AG04449 (cell line): ENCODE measurements around the gene ATG9B.

ENCODE experiments used
- CTCF ChIA-PET: fragments of 350-600 bp; formaldehyde crosslinking; extraction: SDS; loops from one replicate; lab custom pipeline; 2021; ENCODE audit warnings: antibody characterized with exemption; lab: Yijun Ruan, JAX
- POLR2A ChIA-PET: fragments of 400-600, 350-600 bp; formaldehyde crosslinking; extraction: SDS; loops from one replicate; lab custom pipeline; 2020; ENCODE audit warnings: antibody characterized with exemption, inconsistent platforms; lab: Yijun Ruan, JAX
- DNase-seq: peaks from one replicate; pipeline ENCODE4 v3.0.0-alpha.2; 2010; ENCODE audit warnings: low read depth, low spot score
- H3K4me3 ChIP-seq: 2 replicates; pipeline ENCODE4 v1.5.1; 2011; ENCODE audit warnings: low read depth, mild to moderate bottlenecking, control low read depth, low read length
- CTCF ChIP-seq: IDR thresholded peaks from one replicate; pipeline ENCODE4 v1.5.1; 2011; ENCODE audit warnings: mild to moderate bottlenecking, moderate library complexity, low read length, control low read depth, inconsistent platforms; ENCODE audit not compliant: insufficient read depth; ENCODE audit errors: missing control alignments

ATG9B gene

DNA sequence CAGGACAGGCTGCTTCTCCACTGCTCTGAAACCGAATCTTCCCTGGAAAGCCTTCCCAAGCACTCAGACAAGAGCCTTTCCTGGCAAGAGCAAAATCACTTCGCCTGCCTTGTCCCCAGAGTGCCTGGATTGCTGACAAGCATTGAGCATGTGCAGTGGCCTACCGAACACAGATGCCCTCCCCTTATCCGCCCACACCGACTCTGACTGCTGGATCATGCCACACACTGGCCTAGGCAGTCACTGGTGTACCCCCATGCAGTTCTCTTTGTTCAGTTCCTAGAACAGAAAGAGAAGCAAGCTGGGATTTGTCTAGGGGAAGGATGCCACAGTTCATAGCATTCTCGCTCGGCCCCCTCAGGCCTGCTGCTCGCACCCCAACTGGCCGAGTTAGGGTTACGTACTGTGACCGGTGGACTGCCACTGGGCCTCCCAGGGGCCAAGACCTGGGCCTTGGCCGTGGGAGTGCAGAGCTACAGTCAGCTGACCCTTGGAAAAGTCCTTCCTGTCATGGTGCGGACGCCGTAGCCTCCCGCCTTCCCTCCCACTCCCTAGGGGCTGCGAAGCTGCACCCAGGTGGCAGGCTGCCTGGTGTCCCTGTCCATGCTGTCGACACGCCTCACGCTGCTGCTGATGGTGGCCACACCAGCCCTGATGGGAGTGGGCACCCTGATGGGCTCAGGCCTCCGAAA is 10.9 kb upstream of the ATG9B start:
- no peak overlapping the region for H3K4me3 ChIP-seq
- no peak for TF ChIP-seq CTCF
- no peak for DNase-seq
- POLR2A ChIA-PET: no interaction called here
- CTCF ChIA-PET: no interaction called here

GRCh38 chr7:151034312-151035025 is 10.2 kb upstream of the ATG9B start:
- TF ChIP-seq CTCF: no peak
- no peak for DNase-seq
- CTCF ChIA-PET: no interaction called here
- POLR2A ChIA-PET: no interaction called here
- H3K4me3 ChIP-seq: no peak overlapping the region

GRCh38 chr7:151033864-151034249 is 9.6 kb upstream of the ATG9B start:
- no peak for DNase-seq
- TF ChIP-seq CTCF: no peak
- ChIA-PET CTCF (interaction anchor here (0.8 to 1.4 kb wide), 2 partner anchors 77 to 90 kb away, joined by 3 to 6 read pairs; no protein-coding TSS in a partner anchor), POLR2A (no interaction called here)
- H3K4me3 ChIP-seq: no peak overlapping the region

GRCh38 chr7:151032936-151033863 is 8.9 kb upstream of the ATG9B start:
- ChIA-PET CTCF (interaction anchor here (0.8 to 1.9 kb wide), 4 partner anchors 15 to 91 kb away, joined by 3 to 13 read pairs (median 4); no protein-coding TSS in a partner anchor), POLR2A (interaction anchor here (0.7 kb wide), 1 partner anchor 47 kb away, joined by 3 read pairs; no protein-coding TSS in a partner anchor)
- no peak overlapping the region for H3K4me3 ChIP-seq
- TF ChIP-seq CTCF: no peak
- DNase-seq: no peak

- TF ChIP-seq CTCF: no peak
- POLR2A ChIA-PET: interaction anchor here (0.7 kb wide), 1 partner anchor 17 kb away, joined by 3 read pairs; the partner anchor contains the start of gene ASIC3
- DNase-seq: no peak
- CTCF ChIA-PET: interaction anchor here (1.7 to 1.9 kb wide), 2 partner anchors 13 to 80 kb away, joined by 5 to 13 read pairs; no protein-coding TSS in a partner anchor
- H3K4me3 ChIP-seq: no peak overlapping the region
These were observed 6.7 kb upstream of the ATG9B start for GRCh38 chr7:151031011-151031410.
